Keratinocyte (primary cell): ENCODE results near the gene AMER3. TPM values are rescaled to one million over a fixed set of nuclear protein-coding genes. Genes with fewer than 3 reads are reported as not detected.

Experiments used
- DNase-seq: peaks from one replicate; pipeline ENCODE4 v3.0.0-alpha.2; 2011; ENCODE audit warnings: low read depth, missing footprints, low spot score
- FAIRE-seq: peaks from 2 replicates; lab custom pipeline; 2011; peaks lifted over from hg19 to GRCh38; lab: Jason Lieb, UNC
- H2AFZ ChIP-seq: 2 replicates; pipeline ENCODE4 v1.6.0; 2012; ENCODE audit warnings: low read length, control low read depth, inconsistent platforms; ENCODE audit not compliant: control insufficient read depth
- H3K27ac ChIP-seq: 2 replicates; pipeline ENCODE4 v1.5.1; 2011; ENCODE audit warnings: low read length; ENCODE audit not compliant: control insufficient read depth, insufficient read depth
- H3K27me3 ChIP-seq: 3 replicates; pipeline ENCODE4 v1.6.0; 2011; ENCODE audit warnings: low read length; ENCODE audit not compliant: control insufficient read depth, insufficient read depth; ENCODE audit errors: extremely low read depth
- H3K36me3 ChIP-seq, 2 experiments: 2 replicates in 1 of 2; 3 replicates in 1 of 2; pipeline ENCODE4 v1.5.1; 2011; ENCODE audit warnings: low read length in 2 of 2, mild to moderate bottlenecking in 1 of 2; ENCODE audit not compliant: control insufficient read depth in 2 of 2, insufficient read depth in 2 of 2; ENCODE audit errors: extremely low read depth in 1 of 2
- H3K4me1 ChIP-seq: 3 replicates; pipeline ENCODE4 v1.5.1; 2011; ENCODE audit warnings: low read length; ENCODE audit not compliant: control insufficient read depth, insufficient read depth; ENCODE audit errors: extremely low read depth
- H3K4me2 ChIP-seq: 3 replicates; pipeline ENCODE4 v1.6.0; 2011; ENCODE audit warnings: low read depth, low read length; ENCODE audit not compliant: control insufficient read depth, insufficient read depth; ENCODE audit errors: extremely low read depth
- H3K4me3 ChIP-seq, 3 experiments: fragments of 200-600 bp in 1 of 3; sonication (generic) in 1 of 3; 2 replicates in 2 of 3; 3 replicates in 1 of 3; pipeline ENCODE4 v1.5.1; 2011 to 2016; ENCODE audit warnings: low read length in 3 of 3, mild to moderate bottlenecking in 3 of 3, control low read depth in 2 of 3, inconsistent platforms in 1 of 3, low read depth in 1 of 3, mixed read lengths in 1 of 3, mixed run types in 1 of 3, moderate library complexity in 1 of 3; ENCODE audit not compliant: control insufficient read depth in 2 of 3, insufficient read depth in 2 of 3; ENCODE audit errors: extremely low read depth in 1 of 3
- H3K79me2 ChIP-seq: 2 replicates; pipeline ENCODE4 v1.6.0; 2012; ENCODE audit warnings: low read length; ENCODE audit not compliant: control insufficient read depth, insufficient read depth
- H3K9ac ChIP-seq: 3 replicates; pipeline ENCODE4 v1.6.0; 2011; ENCODE audit warnings: low read length; ENCODE audit not compliant: control insufficient read depth, insufficient read depth; ENCODE audit errors: extremely low read depth
- H3K9me1 ChIP-seq: 3 replicates; pipeline ENCODE4 v1.6.0; 2011; ENCODE audit warnings: low read length; ENCODE audit not compliant: control insufficient read depth, insufficient read depth; ENCODE audit errors: extremely low read depth
- H3K9me3 ChIP-seq: 2 replicates; pipeline ENCODE4 v1.5.1; 2012; ENCODE audit warnings: low read depth, low read length; ENCODE audit not compliant: control insufficient read depth
- H4K20me1 ChIP-seq: 3 replicates; pipeline ENCODE4 v1.6.0; 2011; ENCODE audit warnings: low read length; ENCODE audit not compliant: control insufficient read depth, insufficient read depth; ENCODE audit errors: extremely low read depth
- CTCF ChIP-seq, 3 experiments: IDR thresholded peaks in 1 of 3; conservative IDR thresholded peaks in 1 of 3; optimal IDR thresholded peaks in 1 of 3; 2 replicates in 2 of 3; 3 replicates in 1 of 3; pipeline versions ENCODE3 to v1.5.1; 2011; ENCODE audit warnings: low read length in 3 of 3, mild to moderate bottlenecking in 3 of 3, moderate library complexity in 2 of 3, control low read depth in 1 of 3, inconsistent platforms in 1 of 3; ENCODE audit not compliant: insufficient read depth in 2 of 3; ENCODE audit errors: extremely low read depth in 1 of 3
- EZH2 ChIP-seq: IDR thresholded peaks from one replicate; pipeline ENCODE4 v1.6.1; 2012; ENCODE audit warnings: inconsistent platforms, mild to moderate bottlenecking, low read length, moderate library complexity
- dilution Hi-C: fragments of 300-500 bp; cut with MboI; formaldehyde crosslinking; loops from one replicate; pipeline ENCODE4 v1.7.0; 2020; ENCODE audit warnings: low sequenced_read_pairs; ENCODE audit not compliant: extremely low pct_ligation_motif_present
- polyA plus RNA-seq, 5 experiments: library from polyadenylated mRNA; depleted of rRNA in 3 of 5; stranded (reverse) in 3 of 5; stranded (forward) in 1 of 5; unstranded in 1 of 5; fragments of >200 nt; gene quantifications; 1 replicate in 1 of 5; 2 replicates in 3 of 5; 3 replicates in 1 of 5; pipeline versions ENCODE4 v1.2.1 to v1.2.3, GENCODE V29; 2011 to 2012; ENCODE audit warnings: missing spikeins in 2 of 5, low read depth in 1 of 5, low replicate concordance in 1 of 5

AMER3 gene
- polyA plus RNA-seq, 1 donor (not counting 4 experiments of a cell fraction or from before 2014, with no cell fraction given) = not detected

- no peaks in the 10 kb centered on the region for H3K36me3 ChIP-seq
- H3K4me2 ChIP-seq = no peak overlapping the region
- TF ChIP-seq CTCF (optimal IDR thresholded peaks at IDR 0.05 in 1 of 3, IDR thresholded peaks at IDR 0.05 in 1 of 3, conservative IDR thresholded peaks at IDR 0.05 in 1 of 3; ENCODE audit: extremely low read depth in 1 of 3, insufficient read depth in 2 of 3, low read length in 3 of 3) (no peak), EZH2 (no peak)
- H4K20me1 ChIP-seq = no peaks in the 10 kb centered on the region
- H3K27ac ChIP-seq = no peak overlapping the region
- no peaks in the 10 kb centered on the region for H3K79me2 ChIP-seq
- no peak overlapping the region for H3K9ac ChIP-seq
- H3K4me1 ChIP-seq = no peaks in the 10 kb centered on the region
- no peaks in the 10 kb centered on the region for H3K27me3 ChIP-seq
- no peak overlapping the region for H3K4me3 ChIP-seq
- FAIRE-seq = no peak
- H3K9me1 ChIP-seq = no peaks in the 10 kb centered on the region
- DNase-seq = no peak
- no peak overlapping the region for H2AFZ ChIP-seq
- dilution Hi-C loops = no loop called here
- H3K9me3 ChIP-seq = no peaks in the 10 kb centered on the region
Observed at GRCh38 chr2:130766711-130767407, 11.5 kb downstream of the AMER3 start.

- no peaks in the 10 kb centered on the region for H3K4me1 ChIP-seq
- H3K9me3 ChIP-seq = no peaks in the 10 kb centered on the region
- dilution Hi-C loops = no loop called here
- H2AFZ ChIP-seq = no peak overlapping the region
- H3K9me1 ChIP-seq = no peaks in the 10 kb centered on the region
- no peak overlapping the region for H3K4me3 ChIP-seq
- no peaks in the 10 kb centered on the region for H3K27me3 ChIP-seq
- H3K27ac ChIP-seq = no peak overlapping the region
- H3K9ac ChIP-seq = no peak overlapping the region
- DNase-seq (no peak), FAIRE-seq (no peak)
- no peak overlapping the region for H3K4me2 ChIP-seq
- no peaks in the 10 kb centered on the region for H4K20me1 ChIP-seq
- no peaks in the 10 kb centered on the region for H3K36me3 ChIP-seq
- no peak for TF ChIP-seq EZH2
- TF ChIP-seq CTCF (optimal IDR thresholded peaks at IDR 0.05 in 1 of 3, IDR thresholded peaks at IDR 0.05 in 1 of 3, conservative IDR thresholded peaks at IDR 0.05 in 1 of 3; ENCODE audit: extremely low read depth in 1 of 3, insufficient read depth in 2 of 3, low read length in 3 of 3) = peak in 1 of 3 experiments; percentile 19
- H3K79me2 ChIP-seq = no peaks in the 10 kb centered on the region
Observed at GRCh38 chr2:130767408-130767775, 12.1 kb downstream of the AMER3 start.
